Small intestine (tissue), 7 donors: ENCODE data around the gene CEACAM5. TPM values are rescaled to one million over a fixed set of nuclear protein-coding genes. Genes with fewer than 3 reads are reported as not detected.

Source experiments
- DNase-seq, 2 donors: peaks; one replicate each; pipeline versions ENCODE4 v3.0.0 to v3.0.0-alpha.2; 2013
- FAIRE-seq: peaks from 2 replicates; lab custom pipeline; 2012; peaks lifted over from hg19 to GRCh38; lab: Jason Lieb, UNC
- H3K27ac ChIP-seq, 3 donors: one replicate each; pipeline ENCODE4 v1.5.1; 2013; ENCODE audit warnings: low read length in 2 of 3, mild to moderate bottlenecking in 2 of 3, control low read depth in 1 of 3, inconsistent platforms in 1 of 3, low read depth in 1 of 3, moderate library complexity in 1 of 3
- H3K27me3 ChIP-seq, 3 donors: one replicate each; pipeline ENCODE4 v1.6.1; 2013; ENCODE audit warnings: low read length in 3 of 3, inconsistent platforms in 1 of 3; ENCODE audit not compliant: control insufficient read depth in 3 of 3, insufficient read depth in 3 of 3
- H3K36me3 ChIP-seq, 3 donors: one replicate each; pipeline ENCODE4 v1.6.1; 2013; ENCODE audit warnings: low read length in 3 of 3, inconsistent platforms in 1 of 3, low read depth in 1 of 3, mild to moderate bottlenecking in 1 of 3, moderate library complexity in 1 of 3; ENCODE audit not compliant: control insufficient read depth in 3 of 3, insufficient read depth in 2 of 3
- H3K4me1 ChIP-seq, 3 donors: one replicate each; pipeline ENCODE4 v1.6.1; 2013; ENCODE audit warnings: low read length in 2 of 3, inconsistent platforms in 1 of 3, low read depth in 1 of 3, mild to moderate bottlenecking in 1 of 3, moderate library complexity in 1 of 3; ENCODE audit not compliant: control insufficient read depth in 3 of 3, insufficient read depth in 2 of 3
- H3K4me3 ChIP-seq, 3 donors: one replicate each; pipeline ENCODE4 v1.5.1; 2013; ENCODE audit warnings: low read length in 3 of 3, control low read depth in 1 of 3, inconsistent platforms in 1 of 3, low read depth in 1 of 3, mild to moderate bottlenecking in 1 of 3, moderate library complexity in 1 of 3
- H3K9me3 ChIP-seq, 2 donors: one replicate each; pipeline ENCODE4 v1.6.1; 2013; ENCODE audit warnings: low read depth in 1 of 2, low read length in 1 of 2; ENCODE audit not compliant: control insufficient read depth in 2 of 2, insufficient read depth in 1 of 2
- WGBS, 3 donors: extraction: QIAGEN DNeasy Blood & Tissue Kit; methylation state at CpG; one replicate each; pipeline ENCODE4 v1.1.7; 2013; 5-methylcytosine and 5-hydroxymethylcytosine counted together
- polyA plus RNA-seq, 4 donors: library from polyadenylated mRNA; stranded (reverse) in 3 of 4; unstranded in 1 of 4; fragments of 200-250 nt in 3 of 4; fragments of 120-200 nt in 1 of 4; gene quantifications; one replicate each; pipeline versions ENCODE4 v1.2.1 to v1.2.3, GENCODE V29; 2013
- donor health status: healthy with polysubstance abuse.
- donor health status: control.
- donor health status: control.
- donor health status: Bipolar disorder and iron deficiency.
- donor health status: healthy.

Gene CEACAM5
- polyA plus RNA-seq, 4 donors, result 2.7 to 47.5 (median 17.8) TPM

DNA sequence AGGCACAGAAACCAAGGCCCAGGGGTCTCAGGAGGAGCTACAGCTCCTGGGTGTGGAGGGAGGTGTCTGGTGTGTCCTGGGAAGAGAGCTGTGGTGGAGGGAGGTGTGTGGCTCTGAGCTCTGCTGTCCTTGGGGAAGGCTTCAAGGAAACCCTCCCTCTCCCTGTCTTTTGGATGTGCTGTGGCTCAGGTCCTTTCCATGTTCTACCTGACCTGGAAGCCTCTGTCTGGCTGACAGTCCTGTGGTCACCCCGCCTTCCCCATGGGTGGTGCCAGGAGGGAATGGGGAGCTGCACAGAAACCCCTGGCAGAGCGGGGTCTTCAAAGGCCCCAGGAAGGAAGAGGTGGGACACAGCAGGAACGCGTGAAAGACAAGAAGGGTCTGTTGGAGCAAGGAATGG, 19.7 kb upstream of the CEACAM5 start:
- 60 to 85% (median 65%) methylated on average over 4 of the region's 4 CpGs for WGBS, 3 donors

DNA sequence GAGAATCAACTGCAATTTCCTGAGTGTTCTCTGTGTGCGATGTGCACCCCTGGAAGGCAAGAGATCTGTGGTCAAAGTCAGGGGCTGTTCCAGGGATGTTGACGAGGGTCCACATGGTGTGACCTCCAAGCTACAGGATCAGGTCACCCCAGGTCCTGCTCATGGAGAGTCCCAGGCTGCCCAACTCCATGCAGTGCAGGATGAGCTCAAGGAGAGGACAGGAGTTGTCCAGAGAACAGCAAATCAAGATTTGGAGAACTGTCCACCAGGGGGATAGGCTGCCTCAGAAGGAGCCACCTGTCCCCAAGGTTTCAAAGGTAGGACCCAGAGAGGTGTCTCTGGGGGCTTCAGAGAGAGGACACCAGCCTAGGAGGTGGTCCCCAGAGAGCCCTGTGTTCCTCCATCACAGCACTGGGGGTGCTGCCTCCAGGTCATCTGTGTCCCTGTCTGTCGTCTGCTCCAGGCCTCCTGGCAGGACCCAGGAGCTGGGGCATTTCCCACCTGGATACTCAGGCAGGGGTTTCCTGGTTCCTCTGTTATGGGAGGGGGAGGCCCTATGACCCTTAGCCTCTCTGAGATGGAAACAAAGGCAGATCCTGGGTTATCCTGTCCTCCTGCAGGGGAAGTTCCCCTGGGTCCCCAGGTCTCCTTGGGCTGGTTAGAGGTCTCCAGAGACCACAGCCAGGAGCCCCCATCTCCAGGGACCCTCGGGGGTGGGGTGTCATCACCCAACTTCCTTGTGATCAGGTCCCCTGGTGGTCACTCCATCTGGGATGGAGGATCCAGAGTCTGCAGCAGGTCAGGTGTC, 18.2 kb upstream of the CEACAM5 start:
- Histone ChIP-seq H3K4me1 (no peaks in the 10 kb centered on the region), H3K4me3 (no peak overlapping the region), H3K36me3 (no peaks in the 10 kb centered on the region), H3K9me3 (no peaks in the 10 kb centered on the region), H3K27me3 (peaks cover 0 to 7% (median 2%) of the 10 kb centered on the region in 3 donors), H3K27ac (no peak overlapping the region)
- DNase-seq (no peak), FAIRE-seq (no peak)
- 49 to 70% (median 52%) methylated on average over 4 of the region's 4 CpGs for WGBS, 3 donors

More for the DNA sequence above, 19.7 kb upstream of the CEACAM5 start:
- Histone ChIP-seq H3K4me1 (no peaks in the 10 kb centered on the region), H3K36me3 (no peaks in the 10 kb centered on the region), H3K4me3 (no peak overlapping the region), H3K9me3 (no peaks in the 10 kb centered on the region), H3K27ac (no peak overlapping the region), H3K27me3 (peaks cover 0 to 7% (median 4%) of the 10 kb centered on the region in 3 donors)
- FAIRE-seq (no peak), DNase-seq (no peak)

- DNase-seq (no peak), FAIRE-seq (no peak)
- Histone ChIP-seq H3K27me3 (peaks cover 0 to 7% (median 2%) of the 10 kb centered on the region in 3 donors), H3K36me3 (no peaks in the 10 kb centered on the region), H3K27ac (no peak overlapping the region), H3K4me3 (no peak overlapping the region), H3K4me1 (no peaks in the 10 kb centered on the region), H3K9me3 (no peaks in the 10 kb centered on the region)
- WGBS, 3 donors, result 59 to 75% (median 60%) methylated on average over 3 of the region's 3 CpGs
These were observed 17.7 kb upstream of the CEACAM5 start for GRCh38 chr19:41690801-41691065.

DNA sequence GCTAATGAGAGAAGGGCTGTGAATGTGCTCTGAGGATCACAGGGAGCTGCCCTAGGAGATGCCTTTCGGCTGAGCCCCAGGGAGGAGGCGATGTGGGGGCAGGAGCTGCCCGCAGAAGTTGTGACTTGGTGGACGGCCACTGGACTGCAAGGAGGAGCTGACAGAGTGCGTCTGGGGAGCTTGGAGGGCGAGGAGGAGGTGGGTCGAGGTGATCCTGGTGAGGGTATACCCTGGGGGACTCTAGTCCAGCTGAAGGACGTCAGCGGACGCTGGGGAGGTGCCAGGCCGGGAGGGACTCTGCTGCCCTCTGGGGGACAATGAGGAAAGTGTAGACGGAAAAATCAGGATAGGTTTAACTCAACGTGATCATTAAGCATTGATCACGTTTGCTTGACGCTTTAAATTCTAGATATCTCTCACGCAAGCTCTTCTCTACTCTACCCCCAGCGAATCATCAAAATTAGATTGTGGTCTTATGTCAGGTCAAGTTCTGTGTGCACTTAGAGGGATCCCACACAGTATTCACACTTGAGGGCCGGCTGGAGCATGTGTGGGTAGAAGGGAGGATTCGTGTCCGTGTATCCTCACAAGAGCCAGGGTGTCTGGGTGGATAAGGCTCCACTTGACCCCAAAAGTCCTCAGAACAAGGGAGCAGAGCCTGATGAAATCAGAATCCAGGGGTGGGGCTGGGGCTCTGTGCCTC, 17.0 kb upstream of the CEACAM5 start:
- peak; percentile 26 to 33 for DNase-seq
- Histone ChIP-seq H3K4me1 (no peaks in the 10 kb centered on the region), H3K36me3 (no peaks in the 10 kb centered on the region), H3K9me3 (no peaks in the 10 kb centered on the region), H3K27me3 (peaks cover 0 to 6% (median 5%) of the 10 kb centered on the region in 3 donors), H3K27ac (no peak overlapping the region), H3K4me3 (no peak overlapping the region)
- no peak for FAIRE-seq
- WGBS, 3 donors, result 29 to 33% (median 29%) methylated on average over 20 of the region's 20 CpGs

DNA sequence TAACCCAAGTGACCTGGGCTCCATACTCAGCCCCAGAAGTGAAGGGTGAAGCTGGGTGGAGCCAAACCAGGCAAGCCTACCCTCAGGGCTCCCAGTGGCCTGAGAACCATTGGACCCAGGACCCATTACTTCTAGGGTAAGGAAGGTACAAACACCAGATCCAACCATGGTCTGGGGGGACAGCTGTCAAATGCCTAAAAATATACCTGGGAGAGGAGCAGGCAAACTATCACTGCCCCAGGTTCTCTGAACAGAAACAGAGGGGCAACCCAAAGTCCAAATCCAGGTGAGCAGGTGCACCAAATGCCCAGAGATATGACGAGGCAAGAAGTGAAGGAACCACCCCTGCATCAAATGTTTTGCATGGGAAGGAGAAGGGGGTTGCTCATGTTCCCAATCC, 14.2 kb upstream of the CEACAM5 start:
- Histone ChIP-seq H3K9me3 (no peaks in the 10 kb centered on the region), H3K36me3 (no peaks in the 10 kb centered on the region), H3K4me3 (no peak overlapping the region), H3K27ac (no peak overlapping the region), H3K4me1 (peaks cover 0 to 9% (median under 1%) of the 10 kb centered on the region in 3 donors), H3K27me3 (peaks cover 0 to 7% (median 2%) of the 10 kb centered on the region in 3 donors)
- FAIRE-seq (no peak), DNase-seq (no peak)
- 17 to 61% (median 31%) methylated on average over 1 of the region's 1 CpG for WGBS, 3 donors

GRCh38 chr19:41694831-41695635, 13.4 kb upstream of the CEACAM5 start:
- DNase-seq (no peak), FAIRE-seq (no peak)
- H3K4me1 ChIP-seq, result peaks cover 0 to 17% (median 3%) of the 10 kb centered on the region in 3 donors
- no peak overlapping the region for H3K4me3 ChIP-seq
- no peaks in the 10 kb centered on the region for H3K9me3 ChIP-seq
- no peak overlapping the region for H3K27ac ChIP-seq
- peaks cover 0 to 7% (median 2%) of the 10 kb centered on the region in 3 donors for H3K27me3 ChIP-seq
- no peaks in the 10 kb centered on the region for H3K36me3 ChIP-seq
- 72 to 76% (median 76%) methylated on average over 8 of the region's 8 CpGs for WGBS, 3 donors

DNA sequence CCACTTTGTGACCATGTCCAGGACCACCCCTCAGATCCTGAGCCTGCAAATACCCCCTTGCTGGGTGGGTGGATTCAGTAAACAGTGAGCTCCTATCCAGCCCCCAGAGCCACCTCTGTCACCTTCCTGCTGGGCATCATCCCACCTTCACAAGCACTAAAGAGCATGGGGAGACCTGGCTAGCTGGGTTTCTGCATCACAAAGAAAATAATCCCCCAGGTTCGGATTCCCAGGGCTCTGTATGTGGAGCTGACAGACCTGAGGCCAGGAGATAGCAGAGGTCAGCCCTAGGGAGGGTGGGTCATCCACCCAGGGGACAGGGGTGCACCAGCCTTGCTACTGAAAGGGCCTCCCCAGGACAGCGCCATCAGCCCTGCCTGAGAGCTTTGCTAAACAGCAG, 12.7 kb upstream of the CEACAM5 start:
- Histone ChIP-seq H3K27ac (no peak overlapping the region), H3K27me3 (peaks cover 0 to 7% (median 2%) of the 10 kb centered on the region in 3 donors), H3K36me3 (no peaks in the 10 kb centered on the region), H3K9me3 (no peaks in the 10 kb centered on the region), H3K4me3 (no peak overlapping the region), H3K4me1 (peaks cover 0 to 21% (median 3%) of the 10 kb centered on the region in 3 donors)
- DNase-seq, result no peak
- WGBS, 3 donors, result 61 to 83% (median 77%) methylated on average over 2 of the region's 2 CpGs
- no peak for FAIRE-seq
